Forelimb muscle (tissue), 1 donor: ENCODE measurements around the gene ZSWIM9. TPM values are rescaled to one million over a fixed set of nuclear protein-coding genes. Genes with fewer than 3 reads are reported as not detected.

Experiments used
- DNase-seq: peaks from one replicate; pipeline ENCODE4 v3.0.0-alpha.2; 2013; ENCODE audit warnings: low read depth
- polyA plus RNA-seq: library from polyadenylated mRNA; unstranded; fragments of 120-200 nt; gene quantifications from one replicate; pipeline ENCODE4 v1.2.1, GENCODE V29; 2013; ENCODE audit not compliant: insufficient read length

Gene ZSWIM9
- polyA plus RNA-seq, 1 donor: 4.5 TPM

DNA sequence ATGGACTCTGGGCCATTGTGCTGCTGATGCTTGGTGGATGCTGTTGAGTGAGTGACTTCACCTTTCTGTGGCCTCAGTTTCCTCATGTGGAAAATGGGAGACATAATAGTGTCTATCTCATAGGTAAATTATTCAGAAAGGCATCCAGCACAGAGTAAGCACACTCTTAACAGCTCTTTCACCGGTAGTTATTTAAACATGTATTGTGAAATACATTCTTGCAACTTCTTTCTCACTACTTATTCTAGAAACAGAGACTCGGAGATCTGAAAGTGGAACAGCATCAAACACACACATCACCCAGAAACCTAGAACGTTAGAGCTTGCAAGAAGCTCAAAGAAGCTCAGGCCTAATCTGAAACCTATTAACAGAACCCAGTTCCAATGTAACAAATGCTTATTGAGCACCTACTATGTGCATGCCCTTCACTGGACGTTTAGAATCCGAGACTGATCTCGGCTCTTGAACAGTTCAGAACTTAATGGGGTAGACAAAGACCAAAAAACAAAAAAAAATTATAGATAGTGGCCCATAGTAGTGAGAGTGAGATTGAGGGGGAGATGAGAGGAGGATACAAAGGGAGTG, 4.1 kb downstream of the ZSWIM9 start:
- no peak for DNase-seq

DNA sequence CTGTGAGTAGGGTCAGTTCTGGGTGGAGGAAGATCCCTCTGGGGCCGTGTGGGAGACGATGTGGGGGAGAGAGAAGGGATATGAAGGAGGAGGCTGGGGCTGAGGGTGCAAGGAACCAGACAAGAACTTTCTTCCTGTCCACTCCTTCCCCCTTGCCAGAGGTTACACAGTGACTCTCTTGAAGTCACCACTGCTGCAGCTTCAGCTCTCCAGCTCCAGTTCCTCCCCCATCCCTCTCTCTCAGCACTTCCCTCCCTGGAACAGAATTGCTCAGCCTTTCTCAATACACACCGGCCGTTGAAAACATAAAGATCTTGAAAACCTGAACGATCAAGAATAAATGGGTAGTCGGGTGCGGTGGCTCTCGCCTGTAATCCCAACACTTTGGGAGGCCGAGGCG, 5.1 kb downstream of the ZSWIM9 start:
- DNase-seq: no peak

DNA sequence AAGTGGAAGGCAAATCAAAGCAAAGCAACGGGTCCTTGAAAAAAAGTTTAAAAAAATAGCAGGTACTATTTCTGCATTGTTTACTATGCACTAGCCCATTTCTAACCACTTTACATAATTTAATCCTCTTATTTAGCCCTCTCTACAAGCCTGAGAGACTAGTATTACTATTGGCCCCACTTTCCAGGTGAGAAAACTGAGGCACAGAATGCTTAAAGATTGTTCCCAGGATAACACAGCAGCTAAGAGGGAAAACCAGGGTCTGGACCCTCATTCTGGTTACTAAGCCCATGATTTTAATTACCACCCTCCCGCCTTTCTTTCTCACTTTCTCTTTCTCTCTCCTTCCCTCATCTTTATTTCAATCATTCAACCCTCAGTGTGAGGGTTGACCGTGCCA, 5.7 kb downstream of the ZSWIM9 start:
- DNase-seq: no peak

GRCh38 chr19:48181505-48181904, 11.0 kb downstream of the ZSWIM9 start:
- no peak for DNase-seq

DNA sequence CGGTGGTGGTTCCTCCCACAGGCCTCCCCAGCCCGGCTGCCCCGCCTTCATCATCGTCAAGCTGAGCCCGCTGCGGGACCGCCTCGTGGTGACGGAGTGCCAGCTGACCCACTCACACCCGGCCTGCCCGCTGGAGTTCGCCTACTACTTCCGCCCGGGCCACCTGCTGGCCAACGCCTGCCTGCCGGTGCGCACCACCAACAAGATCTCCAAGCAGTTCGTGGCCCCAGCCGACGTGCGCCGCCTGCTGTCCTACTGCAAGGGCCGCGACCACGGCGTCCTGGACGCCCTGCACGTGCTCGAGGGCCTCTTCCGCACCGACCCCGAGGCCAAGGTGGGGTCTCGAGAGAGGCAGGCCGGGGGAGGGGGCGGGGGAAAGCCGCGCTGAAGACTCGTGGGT, 12.0 kb downstream of the ZSWIM9 start:
- no peak for DNase-seq

DNA sequence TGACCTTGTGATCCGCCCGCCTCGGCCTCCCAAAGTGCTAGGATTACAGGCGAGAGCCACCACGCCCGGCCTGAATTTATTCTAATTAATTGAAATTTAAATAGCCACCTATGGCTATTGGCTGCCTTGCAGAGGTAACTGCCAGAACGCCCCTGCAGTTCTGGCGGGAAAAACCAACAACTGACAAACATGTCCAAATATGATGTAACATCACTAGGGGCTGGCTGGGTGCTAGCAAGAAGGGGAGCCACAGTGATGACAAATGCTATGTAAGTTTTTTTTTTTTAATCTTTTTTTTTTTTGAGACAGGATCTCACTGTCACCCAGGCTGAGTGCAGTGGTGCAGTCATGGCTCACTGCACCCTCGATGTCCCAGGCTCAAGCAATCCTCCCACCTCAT, 12.9 kb downstream of the ZSWIM9 start:
- DNase-seq: no peak

GRCh38 chr19:48186015-48186414, 15.5 kb downstream of the ZSWIM9 start:
- no peak for DNase-seq

DNA sequence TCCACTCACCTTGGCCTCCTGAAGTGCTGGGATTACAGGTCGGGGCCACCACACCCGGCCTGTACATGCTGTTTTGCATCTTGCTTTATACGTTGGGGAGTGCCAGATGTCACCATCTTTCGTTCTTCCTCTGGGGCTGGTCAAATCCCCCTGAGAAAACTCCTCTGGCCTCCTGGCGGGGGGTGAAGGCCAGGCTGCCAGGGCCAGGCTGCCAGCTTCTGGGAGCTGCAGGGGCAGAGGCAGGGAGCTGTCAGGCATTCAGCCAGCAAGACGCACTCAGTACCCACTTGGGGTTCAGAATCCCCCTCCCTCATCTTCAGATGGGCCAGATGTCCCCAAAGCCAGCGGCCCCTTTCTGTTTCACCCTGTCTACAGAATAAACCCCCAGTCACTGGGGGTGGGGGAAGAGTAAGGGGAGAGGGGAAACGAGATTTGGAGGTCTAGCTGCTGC, 16.1 kb downstream of the ZSWIM9 start:
- no peak for DNase-seq

- DNase-seq: no peak
Observed at GRCh38 chr19:48190288-48190884, 19.9 kb downstream of the ZSWIM9 start.

- no peak for DNase-seq
Observed at GRCh38 chr19:48190885-48191284, 20.4 kb downstream of the ZSWIM9 start.

DNA sequence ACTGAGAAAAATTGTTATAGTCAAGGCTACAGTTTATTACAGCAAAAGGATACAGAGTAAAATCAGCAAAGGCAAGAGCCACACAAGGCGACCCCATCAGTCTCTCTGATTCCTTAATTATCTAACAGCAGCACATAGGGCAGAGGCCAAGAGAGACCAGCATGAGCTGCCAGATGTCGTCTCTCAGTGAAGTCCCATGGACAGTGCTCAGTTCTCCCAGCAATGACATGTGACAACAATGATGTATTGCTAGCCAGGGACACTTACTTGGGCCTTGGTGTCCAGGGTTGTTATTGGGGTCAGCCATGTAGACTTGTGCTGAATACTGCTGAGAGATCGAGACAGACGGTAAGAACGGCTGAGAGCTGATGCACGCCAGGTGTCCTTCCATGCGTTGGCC, 22.3 kb downstream of the ZSWIM9 start:
- no peak for DNase-seq

DNA sequence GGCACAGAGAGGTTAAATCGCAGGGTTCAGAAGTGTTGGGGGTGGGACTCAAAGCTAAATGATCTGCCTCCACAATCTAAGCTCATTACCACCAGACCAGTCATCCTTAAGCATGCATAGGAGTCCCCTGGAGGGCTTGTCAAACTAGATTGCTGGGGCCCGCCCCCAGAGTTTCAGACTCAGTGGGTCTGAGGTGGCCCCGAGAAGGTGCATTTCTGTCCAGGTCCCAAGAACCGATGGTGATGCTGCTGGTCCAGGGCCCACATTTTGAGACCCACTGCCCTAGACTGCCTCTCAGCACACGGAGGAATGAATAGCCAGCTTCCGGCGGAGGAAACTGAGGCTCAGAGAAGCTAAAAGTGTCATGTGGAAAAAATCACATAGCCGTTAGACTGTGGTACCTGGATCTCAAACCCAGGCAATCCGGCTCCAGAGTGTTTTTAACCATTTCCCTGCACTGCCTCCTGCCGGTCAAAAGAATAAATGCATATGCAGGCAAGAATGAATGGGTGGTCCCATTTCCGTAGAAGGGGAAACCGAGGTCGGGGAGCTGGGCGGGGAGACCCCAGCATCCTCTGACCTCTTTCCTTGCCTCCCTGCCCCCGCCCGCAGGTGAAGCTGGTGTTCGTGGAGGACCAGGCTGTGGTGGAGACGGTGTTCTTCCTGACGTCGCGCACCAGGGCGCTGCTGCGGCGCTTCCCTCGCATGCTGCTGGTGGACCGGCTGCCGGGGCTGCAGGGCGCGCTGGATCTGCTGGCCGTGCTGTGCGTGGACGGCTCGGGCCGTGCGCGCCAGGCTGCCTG, 23.8 kb downstream of the ZSWIM9 start:
- DNase-seq: no peak

- DNase-seq: no peak
Observed at GRCh38 chr19:48194844-48195830, 24.7 kb downstream of the ZSWIM9 start.

- no peak for DNase-seq
Observed at GRCh38 chr19:48196321-48196763, 25.9 kb downstream of the ZSWIM9 start.

DNA sequence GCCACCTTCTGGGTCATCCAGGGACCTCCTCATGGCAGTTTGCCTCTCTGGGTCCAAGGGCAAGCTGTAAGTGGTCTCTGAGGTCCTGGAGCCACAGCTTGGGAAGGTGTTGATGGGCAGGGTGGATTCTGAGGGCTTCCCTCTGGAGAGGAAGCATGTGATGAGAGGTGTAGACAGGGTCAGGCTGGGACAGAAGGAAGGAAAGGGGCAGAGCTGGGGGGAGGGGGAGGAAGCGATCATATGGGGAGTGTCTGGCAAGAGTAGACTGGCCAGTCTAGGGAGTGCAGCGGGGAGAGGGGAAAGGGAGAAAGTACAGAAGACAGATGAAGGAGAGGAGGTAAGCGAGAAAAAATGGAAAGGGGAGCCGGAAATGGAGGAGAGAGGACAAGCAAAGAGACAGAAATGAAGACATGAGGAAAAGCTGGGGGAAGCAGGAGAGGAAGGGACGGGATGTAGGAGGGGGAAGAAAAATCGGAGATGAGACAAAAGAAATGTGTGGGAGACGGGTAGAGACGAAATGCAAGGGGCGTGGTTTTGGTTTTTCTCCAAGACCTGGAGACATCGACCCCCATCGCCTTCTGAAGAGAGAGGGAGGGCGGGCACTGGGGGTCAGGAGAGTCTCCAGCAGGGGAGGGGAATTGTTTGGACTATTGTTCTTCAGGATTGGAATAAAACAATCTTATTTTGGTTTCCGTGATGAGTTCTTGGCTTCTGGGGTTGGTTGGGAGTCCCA, 26.6 kb downstream of the ZSWIM9 start:
- no peak for DNase-seq

- DNase-seq: no peak
Observed at GRCh38 chr19:48203222-48203793, 32.8 kb downstream of the ZSWIM9 start.

- peak; percentile 86 for DNase-seq
Observed at GRCh38 chr19:48203794-48204628, 33.5 kb downstream of the ZSWIM9 start.

- no peak for DNase-seq
Observed at GRCh38 chr19:48206397-48207093, 36.1 kb downstream of the ZSWIM9 start.

DNA sequence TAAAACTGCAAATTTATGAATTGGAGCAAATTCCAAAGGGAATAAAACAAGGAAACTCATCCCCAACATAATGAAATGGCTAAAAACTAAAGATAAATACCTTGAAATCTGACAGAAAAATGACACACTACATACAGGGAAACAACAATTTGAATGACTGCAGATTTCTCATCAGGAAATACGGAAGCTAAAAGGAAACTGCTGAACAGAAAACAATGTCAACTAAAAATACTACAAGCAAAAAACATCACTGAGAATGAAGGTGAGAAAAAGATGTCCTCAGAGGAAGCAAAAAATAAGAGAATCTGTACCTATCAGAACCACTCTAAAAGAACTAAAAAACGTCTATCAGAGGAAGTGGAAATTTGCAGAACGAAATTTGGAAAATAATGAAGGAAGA, 39.5 kb downstream of the ZSWIM9 start:
- no peak for DNase-seq
